Measurements from ENCODE around the gene KLHL4.
"Not testable (repeated sequence)": the region's sequence is repeated elsewhere in the genome, so short reads cannot be mapped to it uniquely, and the experiment has no call there.

KLHL4 gene

GRCh38 chrX:87517571-87518141 lies at the start of gene KLHL4:
KLHL4 (plus strand) TSS chrX:87517802; CDS start chrX:87517894, 92 bp downstream.
- DNase-seq, result no peak

GRCh38 chrX:87468941-87469340 lies 48.7 kb upstream of the KLHL4 start:
- no peak for DNase-seq

- DNase-seq, result no peak
Observed at GRCh38 chrX:87475793-87476192, 41.8 kb upstream of the KLHL4 start.

- DNase-seq, result not testable (repeated sequence)
Observed at GRCh38 chrX:87478703-87479102, 38.9 kb upstream of the KLHL4 start.

GRCh38 chrX:87489071-87489470 lies 28.5 kb upstream of the KLHL4 start:
- DNase-seq, result no peak

GRCh38 chrX:87515836-87516235 lies 1.8 kb upstream of the KLHL4 start:
- no peak for DNase-seq

GRCh38 chrX:87516717-87517121 lies 883 bp upstream of the KLHL4 start:
- no peak for DNase-seq

- no peak for DNase-seq
Observed at GRCh38 chrX:87518504-87518903, 902 bp downstream of the KLHL4 start.

- DNase-seq, result no peak
Observed at GRCh38 chrX:87525771-87526229, 8.2 kb downstream of the KLHL4 start.

GRCh38 chrX:87526281-87526680 lies 8.7 kb downstream of the KLHL4 start:
- no peak for DNase-seq

GRCh38 chrX:87528487-87528886 lies 10.9 kb downstream of the KLHL4 start:
- no peak for DNase-seq

GRCh38 chrX:87571964-87572363 lies 54.4 kb downstream of the KLHL4 start:
- DNase-seq, result no peak

GRCh38 chrX:87572901-87573300 lies 55.3 kb downstream of the KLHL4 start:
- DNase-seq, result no peak

GRCh38 chrX:87578978-87579377 lies 61.4 kb downstream of the KLHL4 start:
- DNase-seq, result no peak

GRCh38 chrX:87580862-87581261 lies 63.3 kb downstream of the KLHL4 start:
- DNase-seq, result no peak

GRCh38 chrX:87582453-87582852 lies 64.9 kb downstream of the KLHL4 start:
- DNase-seq, result no peak

GRCh38 chrX:87583679-87584078 lies 66.1 kb downstream of the KLHL4 start:
- no peak for DNase-seq

- DNase-seq, result no peak
Observed at GRCh38 chrX:87616371-87616770, 98.8 kb downstream of the KLHL4 start.

- no peak for DNase-seq
Observed at GRCh38 chrX:87621697-87622096, 104.1 kb downstream of the KLHL4 start.

- no peak for DNase-seq
Observed at GRCh38 chrX:87626996-87627395, 109.4 kb downstream of the KLHL4 start.

- DNase-seq, result no peak
Observed at GRCh38 chrX:87634361-87634760, 116.8 kb downstream of the KLHL4 start.

GRCh38 chrX:87636533-87636932 lies 118.9 kb downstream of the KLHL4 start:
- DNase-seq, result no peak

GRCh38 chrX:87641439-87641838 lies 123.8 kb downstream of the KLHL4 start:
- not testable (repeated sequence) for DNase-seq

GRCh38 chrX:87661761-87662160 lies 144.2 kb downstream of the KLHL4 start:
- DNase-seq, result no peak

GRCh38 chrX:87663421-87663820 lies 145.8 kb downstream of the KLHL4 start:
- DNase-seq, result no peak

All from KG1 (cell line).